Cardiac fibroblast (primary cell): Measurements from ENCODE around the gene RSAD1.

Experiments used
- DNase-seq, 2 donors: peaks; one replicate each; pipeline versions ENCODE4 v3.0.0 to v3.0.0-alpha.2; 2010; ENCODE audit warnings: low read depth in 2 of 2
- H3K4me3 ChIP-seq, 2 donors: replicated peaks in 1 of 2; 1 replicate in 1 of 2; 2 replicates in 1 of 2; pipeline ENCODE4 v1.5.1; 2011; ENCODE audit warnings: low read depth in 2 of 2, low read length in 2 of 2, mild to moderate bottlenecking in 2 of 2, moderate library complexity in 1 of 2
- CTCF ChIP-seq: IDR thresholded peaks from one replicate; pipeline ENCODE4 v1.5.1; 2011; ENCODE audit warnings: low read depth, mild to moderate bottlenecking, low read length, inconsistent platforms

The RSAD1 gene

GRCh38 chr17:50492214-50492613, 13.6 kb downstream of the RSAD1 start:
- no peak for DNase-seq
- H3K4me3 ChIP-seq: no peak overlapping the region
- no peak for TF ChIP-seq CTCF

GRCh38 chr17:50493744-50494143, 15.1 kb downstream of the RSAD1 start:
- DNase-seq: no peak
- TF ChIP-seq CTCF: no peak

GRCh38 chr17:50495217-50495823, 16.7 kb downstream of the RSAD1 start:
- TF ChIP-seq CTCF: no peak

More at GRCh38 chr17:50493744-50494143, 15.1 kb downstream of the RSAD1 start:
- no peak overlapping the region for H3K4me3 ChIP-seq

GRCh38 chr17:50495918-50496317, 17.3 kb downstream of the RSAD1 start:
- DNase-seq: peak in 1 of 2 donors; percentile 52
- no peak overlapping the region for H3K4me3 ChIP-seq
- no peak for TF ChIP-seq CTCF

More at GRCh38 chr17:50495217-50495823, 16.7 kb downstream of the RSAD1 start:
- DNase-seq: no peak
- H3K4me3 ChIP-seq: no peak overlapping the region

GRCh38 chr17:50498021-50498874, 19.6 kb downstream of the RSAD1 start:
- TF ChIP-seq CTCF: no peak
- H3K4me3 ChIP-seq: no peak overlapping the region
- no peak for DNase-seq

GRCh38 chr17:50499270-50499669, 20.6 kb downstream of the RSAD1 start:
- TF ChIP-seq CTCF: no peak
- DNase-seq: no peak

More at GRCh38 chr17:50499270-50499669, 20.6 kb downstream of the RSAD1 start:
- H3K4me3 ChIP-seq: no peak overlapping the region
